Stimulated activated naive B cell treated with anti-CD40 and anti-IgM and Interleukin-4, amounts not matched to agents 10 μg/mL and 1 μg/mL and 100 μg/mL, for 72 hours (primary cell): ENCODE results near the gene ARFIP1.

Experiments
- ATAC-seq, 2 donors: fragments of 150-1000 bp; cut with Tn5 transposase; replicated peaks; 2 replicates each; pipeline ENCODE4 v1.10.0; 2021; ENCODE audit warnings: moderate library complexity in 1 of 2
- DNase-seq: peaks from one replicate; pipeline ENCODE4 v3.0.0; 2021
- H3K27ac Mint-ChIP-seq: one replicate; pipeline ENCODE4 v1.8.0; 2022; ENCODE audit warnings: mild to moderate bottlenecking, mixed read lengths
- H3K27me3 Mint-ChIP-seq, 2 donors: one replicate each; pipeline ENCODE4 v1.8.0; 2022; ENCODE audit warnings: mixed read lengths in 2 of 2
- H3K36me3 Mint-ChIP-seq, 2 donors: one replicate each; pipeline ENCODE4 v1.8.0; 2022; ENCODE audit warnings: mixed read lengths in 2 of 2, mild to moderate bottlenecking in 1 of 2
- H3K4me1 Mint-ChIP-seq, 2 donors: one replicate each; pipeline ENCODE4 v1.8.0; 2022; ENCODE audit warnings: mixed read lengths in 2 of 2, mild to moderate bottlenecking in 1 of 2
- H3K4me3 Mint-ChIP-seq, 2 donors: one replicate each; pipeline ENCODE4 v1.8.0; 2022; ENCODE audit warnings: mild to moderate bottlenecking in 2 of 2, mixed read lengths in 2 of 2, moderate library complexity in 1 of 2
- H3K9me3 Mint-ChIP-seq, 2 donors: one replicate each; pipeline ENCODE4 v1.8.0; 2022; ENCODE audit warnings: mixed read lengths in 2 of 2, mild to moderate bottlenecking in 1 of 2

Gene ARFIP1

GRCh38 chr4:152776352-152776751 lies 3.4 kb upstream of the ARFIP1 start:
- H3K9me3 Mint-ChIP-seq: no peaks in the 10 kb centered on the region
- H3K27me3 Mint-ChIP-seq: no peaks in the 10 kb centered on the region
- no peak overlapping the region for H3K4me3 Mint-ChIP-seq
- DNase-seq: no peak
- ATAC-seq: no peak
- peaks cover 0 to 3% of the 10 kb centered on the region in 2 donors for H3K36me3 Mint-ChIP-seq
- no peak overlapping the region for H3K27ac Mint-ChIP-seq
- peaks cover 16 to 24% of the 10 kb centered on the region in 2 donors for H3K4me1 Mint-ChIP-seq

GRCh38 chr4:152777488-152777887 lies 2.3 kb upstream of the ARFIP1 start:
- Mint-ChIP-seq H3K36me3 (peaks cover 3% of the 10 kb centered on the region in 2 donors), H3K9me3 (no peaks in the 10 kb centered on the region), H3K27me3 (no peaks in the 10 kb centered on the region), H3K4me3 (no peak overlapping the region), H3K27ac (no peak overlapping the region), H3K4me1 (peaks cover 24 to 35% of the 10 kb centered on the region in 2 donors)
- no peak for DNase-seq
- ATAC-seq: no peak

DNA sequence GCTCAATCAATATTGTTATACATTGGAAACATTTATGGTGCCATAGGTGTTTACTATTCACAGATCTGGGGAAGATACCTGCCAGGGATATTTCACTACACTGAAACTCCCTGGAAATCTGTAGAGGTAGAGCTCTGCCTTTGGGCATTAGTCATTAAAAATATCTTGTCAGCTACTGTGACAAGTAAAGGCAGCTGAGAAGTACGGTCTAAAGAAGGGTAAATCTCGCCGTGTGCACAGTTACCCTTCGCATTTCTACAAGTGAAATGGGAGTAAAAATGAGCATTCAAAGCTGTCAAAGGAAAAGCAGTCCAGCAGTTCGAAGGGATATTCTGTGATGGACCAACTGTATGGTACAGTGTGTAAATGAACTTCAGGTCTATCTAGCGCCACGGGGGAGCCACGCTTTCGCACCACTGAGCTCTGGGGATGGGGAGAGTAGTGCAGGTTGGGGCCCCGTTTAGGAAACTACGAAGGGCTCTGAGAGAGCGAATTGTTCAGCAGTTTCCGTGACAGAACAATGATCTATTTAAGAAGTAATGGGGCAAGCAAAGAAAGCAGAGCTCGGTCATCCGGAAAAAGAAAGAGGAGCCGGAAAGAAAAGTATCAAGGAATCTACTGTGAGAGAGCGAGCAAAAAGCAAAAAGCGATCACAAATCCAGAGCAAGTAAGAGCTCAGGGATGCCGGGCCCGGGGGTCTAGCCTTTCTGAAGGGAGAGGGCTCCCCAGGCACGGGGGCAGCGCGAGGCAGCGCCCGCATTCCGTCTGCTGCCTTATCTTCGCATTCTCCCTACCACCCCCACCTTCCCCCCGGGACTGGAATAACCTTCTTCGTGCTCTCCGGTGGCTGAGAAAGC lies 870 bp upstream of the ARFIP1 start:
- peak; percentile 13 for DNase-seq
- Mint-ChIP-seq H3K27ac (peak overlapping the region; percentile 98), H3K36me3 (peaks cover 3 to 7% of the 10 kb centered on the region in 2 donors), H3K9me3 (no peaks in the 10 kb centered on the region), H3K4me3 (peak overlapping the region; percentile 98), H3K27me3 (no peaks in the 10 kb centered on the region), H3K4me1 (peaks cover 32 to 49% of the 10 kb centered on the region in 2 donors)
- peak in 1 of 2 donors; percentile 28 for ATAC-seq

- no peak for DNase-seq
- Mint-ChIP-seq H3K4me3 (peak overlapping the region; percentile 98), H3K36me3 (peaks cover 3 to 7% of the 10 kb centered on the region in 2 donors), H3K27ac (peak overlapping the region; percentile 98), H3K4me1 (peaks cover 38 to 61% of the 10 kb centered on the region in 2 donors), H3K27me3 (no peaks in the 10 kb centered on the region), H3K9me3 (no peaks in the 10 kb centered on the region)
- ATAC-seq: peak; percentile 60 to 65
Observed at GRCh38 chr4:152780267-152780778, 569 bp downstream of the ARFIP1 start.

DNA sequence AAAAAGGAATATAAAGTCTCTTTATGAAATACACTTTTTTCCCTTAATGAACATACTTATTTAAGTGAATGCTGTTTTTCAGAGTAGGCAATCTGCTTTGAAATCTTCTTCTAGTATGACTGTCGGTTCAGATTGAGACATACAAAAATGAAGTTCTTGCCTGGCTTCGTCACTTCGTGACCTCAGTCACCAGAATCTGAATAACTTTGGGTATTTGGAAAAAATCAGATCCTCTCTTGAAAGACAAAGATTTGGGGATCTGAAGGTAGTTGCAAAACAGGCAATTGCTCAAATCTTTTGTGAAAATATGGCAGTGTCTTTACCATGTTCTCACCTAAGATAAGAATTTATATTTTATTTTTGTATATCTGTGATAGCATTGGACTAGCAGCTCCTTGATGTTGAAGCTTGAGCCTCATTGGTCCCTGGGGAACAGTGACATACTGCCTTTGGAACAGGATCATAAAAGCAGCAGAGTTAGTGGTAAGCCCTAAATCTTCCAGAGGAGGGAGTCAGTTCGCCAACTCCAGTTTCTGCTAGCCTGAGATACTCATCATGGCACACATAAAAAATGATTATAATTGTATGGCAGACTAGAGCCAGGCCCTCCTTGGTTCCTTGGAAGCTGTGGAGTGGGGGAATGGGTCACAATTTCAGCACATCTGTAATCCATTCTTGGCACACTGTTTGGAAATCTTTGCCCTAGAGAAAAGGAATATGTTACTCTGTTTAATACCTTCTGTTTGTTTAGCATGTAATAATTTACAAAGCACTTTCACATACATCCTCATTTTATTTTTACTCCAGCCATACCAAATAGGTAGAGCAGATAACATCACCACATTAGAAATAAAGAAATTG lies 5.0 kb downstream of the ARFIP1 start:
- peak overlapping the region; percentile 11 for H3K27ac Mint-ChIP-seq
- ATAC-seq (no peak), DNase-seq (no peak)
- peaks cover 36 to 63% of the 10 kb centered on the region in 2 donors for H3K4me1 Mint-ChIP-seq
- peaks cover 2 to 12% of the 10 kb centered on the region in 2 donors for H3K36me3 Mint-ChIP-seq
- no peak overlapping the region for H3K4me3 Mint-ChIP-seq
- no peaks in the 10 kb centered on the region for H3K9me3 Mint-ChIP-seq
- H3K27me3 Mint-ChIP-seq: no peaks in the 10 kb centered on the region

GRCh38 chr4:152785639-152786615 lies 6.2 kb downstream of the ARFIP1 start:
- DNase-seq (no peak), ATAC-seq (peak; percentile 69 to 81)
- H3K36me3 Mint-ChIP-seq: peaks cover 2 to 16% of the 10 kb centered on the region in 2 donors
- peak overlapping the region in 1 of 2 donors; percentile 2 for H3K4me3 Mint-ChIP-seq
- H3K9me3 Mint-ChIP-seq: no peaks in the 10 kb centered on the region
- H3K4me1 Mint-ChIP-seq: peaks cover 33 to 56% of the 10 kb centered on the region in 2 donors
- no peaks in the 10 kb centered on the region for H3K27me3 Mint-ChIP-seq
- H3K27ac Mint-ChIP-seq: peak overlapping the region; percentile 42

GRCh38 chr4:152786627-152787026 lies 6.9 kb downstream of the ARFIP1 start:
- peak overlapping the region; percentile 42 for H3K27ac Mint-ChIP-seq
- DNase-seq: no peak
- H3K27me3 Mint-ChIP-seq: no peaks in the 10 kb centered on the region
- H3K4me3 Mint-ChIP-seq: no peak overlapping the region
- peak in 1 of 2 donors; percentile 12 for ATAC-seq
- no peaks in the 10 kb centered on the region for H3K9me3 Mint-ChIP-seq
- peaks cover 2 to 16% of the 10 kb centered on the region in 2 donors for H3K36me3 Mint-ChIP-seq
- H3K4me1 Mint-ChIP-seq: peaks cover 31 to 50% of the 10 kb centered on the region in 2 donors

DNA sequence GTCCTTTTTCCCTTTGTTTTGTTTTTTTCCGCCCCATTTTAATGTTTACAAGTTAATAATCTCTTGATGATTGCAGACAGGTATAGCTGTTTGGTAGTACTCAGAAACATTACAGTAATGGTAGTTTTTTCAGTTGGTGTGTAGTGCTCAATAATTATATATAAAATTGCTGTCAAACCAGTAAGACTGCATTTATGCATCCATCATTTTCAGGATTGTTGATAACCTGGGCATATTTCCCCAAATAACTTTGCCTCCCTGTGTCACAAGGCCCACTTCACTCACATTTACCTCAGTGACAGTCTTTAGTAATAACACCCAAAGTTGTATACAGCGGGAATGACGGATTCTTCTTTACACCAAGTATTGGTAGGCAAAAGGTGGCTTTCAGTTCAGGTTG lies 16.1 kb downstream of the ARFIP1 start:
- Mint-ChIP-seq H3K36me3 (peaks cover 7 to 14% of the 10 kb centered on the region in 2 donors), H3K4me3 (no peak overlapping the region), H3K9me3 (no peaks in the 10 kb centered on the region), H3K4me1 (peaks cover 17 to 26% of the 10 kb centered on the region in 2 donors), H3K27me3 (no peaks in the 10 kb centered on the region), H3K27ac (no peak overlapping the region)
- DNase-seq (no peak), ATAC-seq (no peak)

DNA sequence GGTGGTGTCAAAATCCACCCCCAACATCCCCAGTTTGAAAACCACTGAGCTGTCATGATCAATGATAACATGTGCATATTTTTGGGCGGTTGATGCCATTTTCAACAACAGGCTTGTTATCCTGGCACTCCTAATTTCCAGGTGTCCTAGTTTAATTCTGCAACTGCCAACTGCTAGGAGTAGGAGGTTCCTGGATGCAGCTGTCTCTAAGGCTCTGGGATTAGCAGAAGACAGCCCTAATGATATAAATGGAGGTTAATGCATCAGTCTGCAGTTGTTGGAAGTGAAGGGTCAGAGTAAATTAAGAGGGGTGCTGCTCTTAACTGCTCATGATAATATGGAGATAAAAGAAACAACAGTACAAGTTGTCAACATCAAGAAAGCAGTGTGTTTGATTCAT lies 23.8 kb downstream of the ARFIP1 start:
- peaks cover 21 to 41% of the 10 kb centered on the region in 2 donors for H3K4me1 Mint-ChIP-seq
- no peak for DNase-seq
- ATAC-seq: no peak
- H3K9me3 Mint-ChIP-seq: peaks cover 0 to 3% of the 10 kb centered on the region in 2 donors
- no peaks in the 10 kb centered on the region for H3K27me3 Mint-ChIP-seq
- H3K27ac Mint-ChIP-seq: no peak overlapping the region
- H3K4me3 Mint-ChIP-seq: no peak overlapping the region
- H3K36me3 Mint-ChIP-seq: peaks cover 7 to 12% of the 10 kb centered on the region in 2 donors

- Mint-ChIP-seq H3K9me3 (peaks cover 0 to 3% of the 10 kb centered on the region in 2 donors), H3K36me3 (peaks cover 12 to 15% of the 10 kb centered on the region in 2 donors), H3K4me1 (peaks cover 21 to 44% of the 10 kb centered on the region in 2 donors), H3K27ac (no peak overlapping the region), H3K4me3 (no peak overlapping the region), H3K27me3 (no peaks in the 10 kb centered on the region)
- ATAC-seq (no peak), DNase-seq (no peak)
Observed at GRCh38 chr4:152805071-152805650, 25.4 kb downstream of the ARFIP1 start.

- Mint-ChIP-seq H3K36me3 (peaks cover 12 to 20% of the 10 kb centered on the region in 2 donors), H3K4me1 (peaks cover 20 to 42% of the 10 kb centered on the region in 2 donors), H3K9me3 (peaks cover 0 to 5% of the 10 kb centered on the region in 2 donors), H3K27me3 (no peaks in the 10 kb centered on the region), H3K4me3 (no peak overlapping the region), H3K27ac (peak overlapping the region; percentile 49)
- ATAC-seq (no peak), DNase-seq (no peak)
Observed at GRCh38 chr4:152805818-152806217, 26.1 kb downstream of the ARFIP1 start.

GRCh38 chr4:152806501-152807125 lies 26.9 kb downstream of the ARFIP1 start:
- no peak for DNase-seq

More at GRCh38 chr4:152806501-152807125, 26.9 kb downstream of the ARFIP1 start:
- Mint-ChIP-seq H3K27me3 (no peaks in the 10 kb centered on the region), H3K9me3 (peaks cover 0 to 5% of the 10 kb centered on the region in 2 donors), H3K36me3 (peaks cover 14 to 27% of the 10 kb centered on the region in 2 donors), H3K4me1 (peaks cover 20 to 36% of the 10 kb centered on the region in 2 donors), H3K4me3 (no peak overlapping the region), H3K27ac (no peak overlapping the region)
- ATAC-seq: peak in 1 of 2 donors; percentile 41
